ENCODE data around the gene SSX3.
"Not testable (repeated sequence)": the region's sequence is repeated elsewhere in the genome, so short reads cannot be mapped to it uniquely, and the experiment has no call there.

Gene SSX3, protein sequence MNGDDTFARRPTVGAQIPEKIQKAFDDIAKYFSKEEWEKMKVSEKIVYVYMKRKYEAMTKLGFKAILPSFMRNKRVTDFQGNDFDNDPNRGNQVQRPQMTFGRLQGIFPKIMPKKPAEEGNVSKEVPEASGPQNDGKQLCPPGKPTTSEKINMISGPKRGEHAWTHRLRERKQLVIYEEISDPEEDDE

DNA sequence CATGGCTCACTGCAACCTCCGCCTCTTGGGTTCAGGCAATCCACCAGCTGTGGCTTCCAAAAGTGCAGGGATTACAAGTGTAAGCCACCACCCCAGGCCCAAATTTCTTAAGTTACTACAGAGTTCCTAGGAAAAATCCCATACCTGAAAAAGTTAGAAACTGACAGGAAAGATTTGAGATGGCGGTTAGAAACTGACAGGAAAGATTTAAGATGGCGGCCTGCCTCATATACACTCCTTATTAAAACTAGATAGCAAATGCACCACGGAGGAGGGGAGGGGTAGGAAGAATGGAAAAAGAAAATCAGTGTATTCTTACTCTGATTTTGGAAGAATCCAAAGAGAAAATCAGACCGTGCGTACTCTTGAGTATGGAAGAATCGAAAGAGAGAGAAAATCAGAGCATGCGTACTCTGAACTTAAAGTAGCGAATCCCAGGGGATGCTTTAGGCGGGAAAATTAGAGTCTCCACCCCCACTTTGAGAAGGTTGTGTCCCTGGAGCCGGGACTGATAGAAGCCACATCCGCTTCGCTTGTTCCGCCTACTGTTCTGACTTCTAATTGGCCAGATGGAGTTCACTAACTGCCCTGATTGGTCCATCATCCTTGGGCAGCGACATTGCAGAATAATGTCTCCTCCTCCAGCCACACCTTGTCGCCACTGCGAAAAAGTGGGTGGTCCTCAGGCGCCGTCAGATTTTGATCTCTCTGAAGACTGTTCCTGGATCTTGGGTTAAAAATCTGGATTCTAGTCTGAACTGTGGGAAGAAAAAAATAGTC is at the start of gene SSX3:
Gene SSX3 (minus strand): TSS at position 389 of the 780 bp plus-strand sequence. CDS start 1,454 bp downstream, outside the sequence.
- not testable (repeated sequence) for DNase-seq

GRCh38 chrX:48397825-48398224 is 41.3 kb upstream of the SSX3 start:
- DNase-seq: not testable (repeated sequence)

- not testable (repeated sequence) for DNase-seq
Observed at GRCh38 chrX:48396931-48397330, 40.4 kb upstream of the SSX3 start.

DNA sequence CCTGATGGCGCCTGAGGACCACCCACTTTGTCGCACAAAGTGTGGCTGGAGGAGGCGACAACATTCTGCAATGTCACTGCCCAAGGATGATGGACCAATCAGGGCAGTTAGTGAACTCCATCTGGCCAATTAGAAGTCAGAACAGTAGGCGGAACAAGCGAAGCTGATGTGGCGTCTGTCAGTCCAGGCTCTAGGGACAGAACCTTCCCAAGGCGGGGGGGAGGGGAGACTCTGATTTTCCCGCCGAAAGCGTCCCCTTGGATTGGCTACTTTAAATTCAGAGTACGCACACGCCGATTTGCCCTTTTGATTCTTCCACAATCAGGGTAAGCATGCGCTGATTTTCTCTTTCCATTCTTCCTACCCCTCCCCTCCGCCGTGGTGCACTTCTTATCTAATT is 26.7 kb upstream of the SSX3 start, which contains the start of gene SSX4:
Gene SSX4 (plus strand): TSS at position 301 of the 400 bp plus-strand sequence. CDS start 515 bp downstream, outside the sequence.
- not testable (repeated sequence) for DNase-seq

DNA sequence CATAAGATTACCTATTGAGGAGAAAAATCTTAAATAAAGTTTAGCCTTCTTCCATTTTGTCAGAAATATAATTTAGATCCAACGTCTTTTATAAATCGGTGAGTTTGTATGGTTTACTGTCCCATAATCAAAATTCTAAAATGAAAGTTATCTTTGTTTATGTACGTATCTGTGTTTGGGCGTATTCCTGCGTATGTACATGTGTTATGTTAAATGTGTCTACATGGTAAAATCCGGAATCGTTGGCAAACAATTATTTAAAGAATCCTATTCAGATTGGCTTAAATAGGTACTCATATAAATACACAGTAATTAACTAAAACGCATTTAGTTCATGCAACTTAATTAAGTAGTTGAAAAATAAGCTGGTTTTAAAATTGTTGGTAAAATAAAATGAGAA is 13.9 kb upstream of the SSX3 start:
- not testable (repeated sequence) for DNase-seq

DNA sequence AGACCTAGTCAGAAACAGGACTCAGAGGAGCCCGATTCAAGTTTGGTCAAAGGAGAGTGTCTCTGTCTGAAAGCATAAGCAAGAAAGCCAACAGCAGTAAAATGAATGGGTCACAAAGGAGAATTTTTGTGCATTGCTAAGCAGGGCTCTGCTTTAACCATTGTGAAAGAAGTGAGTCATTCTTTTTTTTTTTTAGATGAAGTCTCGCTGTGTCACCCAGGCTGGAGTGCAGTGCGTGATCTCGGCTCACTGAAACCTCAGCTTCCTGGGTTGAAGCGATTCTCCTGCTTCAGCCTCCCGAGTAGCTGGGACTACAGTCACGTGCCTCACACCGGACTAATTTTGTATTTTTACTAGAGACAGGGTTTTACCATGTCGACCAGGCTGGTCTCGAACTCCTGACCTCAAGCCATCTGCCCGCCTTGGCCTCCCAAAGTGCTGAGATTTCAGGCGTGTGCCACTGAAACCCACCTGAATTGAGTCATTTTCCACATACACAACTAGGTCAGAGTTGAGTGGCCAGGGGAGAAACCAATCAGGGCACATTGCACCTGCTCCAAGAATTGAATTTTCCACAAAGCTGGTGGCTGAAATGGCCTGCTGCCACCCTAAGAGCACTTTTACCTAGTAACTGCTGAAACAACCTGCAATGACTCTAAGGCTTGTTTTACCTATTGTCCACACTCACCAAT is 11.4 kb upstream of the SSX3 start:
- not testable (repeated sequence) for DNase-seq

DNA sequence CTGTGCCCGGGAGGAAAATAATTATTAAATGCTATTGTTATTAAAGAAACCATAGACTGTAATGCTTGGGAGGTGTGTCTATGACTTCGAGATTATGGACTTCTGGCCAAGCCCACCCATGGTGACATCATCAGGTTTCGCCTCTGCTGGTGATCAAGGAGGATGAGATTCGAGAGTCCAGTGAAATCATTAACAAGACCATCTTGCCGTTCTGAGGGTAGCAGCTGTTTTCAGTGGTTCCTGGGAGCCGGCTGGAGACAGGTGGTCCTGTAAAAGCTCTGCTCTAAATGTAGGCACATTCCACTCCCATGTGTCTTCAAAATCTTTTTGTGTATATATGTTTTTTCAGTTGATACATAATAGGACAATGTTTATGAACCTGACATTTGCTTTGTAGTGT is 2.8 kb upstream of the SSX3 start:
- not testable (repeated sequence) for DNase-seq

- no peak for DNase-seq
Observed at GRCh38 chrX:48357681-48358080, 1.2 kb upstream of the SSX3 start.

DNA sequence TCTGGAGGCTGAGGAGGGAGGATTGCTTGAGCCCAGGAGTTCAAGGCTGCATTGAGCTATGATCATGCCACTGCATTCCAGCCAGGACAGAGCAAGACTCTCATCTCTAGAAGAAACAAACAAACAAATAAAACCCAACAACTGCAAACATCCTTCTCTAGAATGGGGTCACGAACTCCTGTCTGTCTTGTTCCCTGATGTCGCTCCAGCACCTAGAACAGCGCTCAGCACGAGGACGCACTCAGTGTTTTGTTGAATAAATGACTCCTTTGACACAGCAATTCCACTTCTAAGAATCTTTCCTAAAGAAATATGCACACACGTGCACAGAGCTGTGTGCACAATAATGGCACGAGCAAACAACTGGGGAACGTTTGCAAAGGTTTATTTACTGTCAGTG is 10.4 kb downstream of the SSX3 start:
- not testable (repeated sequence) for DNase-seq

- not testable (repeated sequence) for DNase-seq
Observed at GRCh38 chrX:48313996-48314395, 42.5 kb downstream of the SSX3 start.

DNA sequence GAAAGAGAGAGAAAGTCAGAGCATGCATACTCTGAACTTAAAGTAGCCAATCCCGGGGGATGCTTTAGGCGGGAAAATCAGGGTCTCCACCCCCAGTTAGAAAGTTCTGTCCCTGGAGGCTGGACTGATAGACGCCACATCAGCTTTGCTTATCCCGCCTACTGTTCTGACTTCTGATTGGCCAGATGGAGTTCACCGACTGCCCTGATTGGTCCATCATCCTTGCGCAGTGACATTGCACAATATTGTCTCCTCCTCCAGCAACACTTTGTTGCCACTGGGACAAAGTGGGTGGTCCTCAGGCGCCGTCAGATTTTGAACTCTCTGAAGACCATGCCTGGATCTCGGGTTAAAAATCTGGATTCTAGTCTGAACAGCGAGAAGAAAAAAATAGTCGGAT is 50.3 kb downstream of the SSX3 start:
- no peak for DNase-seq

Data from NCI-H69 (cell line).